GM13977 (cell line): ENCODE results near the gene AGAP1.

ENCODE experiments used
- DNase-seq: peaks from one replicate; pipeline ENCODE4 v3.0.0; 2012; ENCODE audit warnings: low spot score
- CTCF ChIP-seq: IDR thresholded peaks from 2 replicates; pipeline ENCODE4 v1.5.1; 2012; ENCODE audit warnings: mild to moderate bottlenecking, control low read depth; ENCODE audit not compliant: insufficient read depth; ENCODE audit errors: extremely low read depth, missing control alignments
- in situ Hi-C: fragments of 300-500 bp; cut with MboI; formaldehyde crosslinking; loops from one replicate; pipeline ENCODE4 v1.12.0; 2022; ENCODE audit warnings: low sequenced_read_pairs, low pct_unique_long_range_greater_than_20kb, mixed read lengths, inconsistent platforms; ENCODE audit not compliant: unreplicated experiment

Gene AGAP1

GRCh38 chr2:235730115-235730514 is 236.3 kb downstream of the AGAP1 start:
- in situ Hi-C loops = loop anchor here (25.0 kb wide), 2 partner anchors 593 to 1168 kb away; no protein-coding TSS in a partner anchor
- no peak for TF ChIP-seq CTCF
- no peak for DNase-seq

- DNase-seq = no peak
- no peak for TF ChIP-seq CTCF
- in situ Hi-C loops = loop anchor here (25.0 kb wide), 2 partner anchors 596 to 1171 kb away; no protein-coding TSS in a partner anchor
Observed at GRCh38 chr2:235733761-235734160, 239.9 kb downstream of the AGAP1 start.

- no peak for TF ChIP-seq CTCF
- in situ Hi-C loops = loop anchor here (25.0 kb wide), 2 partner anchors 597 to 1172 kb away; no protein-coding TSS in a partner anchor
- DNase-seq = no peak
Observed at GRCh38 chr2:235734168-235734567, 240.3 kb downstream of the AGAP1 start.

GRCh38 chr2:235734688-235735231 is 240.9 kb downstream of the AGAP1 start:
- in situ Hi-C loops = loop anchor here (25.0 kb wide), 2 partner anchors 597 to 1172 kb away; no protein-coding TSS in a partner anchor
- TF ChIP-seq CTCF = no peak
- no peak for DNase-seq

- no peak for TF ChIP-seq CTCF
- in situ Hi-C loops = loop anchor here (25.0 kb wide), 2 partner anchors 600 to 1175 kb away; no protein-coding TSS in a partner anchor
Observed at GRCh38 chr2:235737396-235737795, 243.6 kb downstream of the AGAP1 start.

GRCh38 chr2:235737840-235738239 is 244.0 kb downstream of the AGAP1 start:
- DNase-seq = no peak
- TF ChIP-seq CTCF = no peak
- in situ Hi-C loops = loop anchor here (25.0 kb wide), 2 partner anchors 601 to 1176 kb away; no protein-coding TSS in a partner anchor

More at GRCh38 chr2:235737396-235737795, 243.6 kb downstream of the AGAP1 start:
- DNase-seq = no peak
